Nephron progenitor cell (in vitro differentiated cells): Measurements from ENCODE around the gene HCRTR1.

Experiments
- DNase-seq: peaks from one replicate; pipeline ENCODE4 v3.0.0; 2021
- H3K27ac Mint-ChIP-seq: 2 replicates; pipeline ENCODE4 v1.8.0; 2021; ENCODE audit warnings: mild to moderate bottlenecking, moderate library complexity, mixed read lengths
- H3K27me3 Mint-ChIP-seq: 2 replicates; pipeline ENCODE4 v1.8.0; 2021; ENCODE audit warnings: mild to moderate bottlenecking, low read depth, mixed read lengths; ENCODE audit not compliant: poor library complexity
- H3K36me3 Mint-ChIP-seq: 2 replicates; pipeline ENCODE4 v1.8.0; 2021; ENCODE audit warnings: low read depth, mixed read lengths
- H3K4me1 Mint-ChIP-seq: 2 replicates; pipeline ENCODE4 v1.8.0; 2021; ENCODE audit warnings: mixed read lengths
- H3K4me3 Mint-ChIP-seq: 2 replicates; pipeline ENCODE4 v1.8.0; 2021; ENCODE audit warnings: mild to moderate bottlenecking, moderate library complexity, mixed read lengths
- H3K9me3 Mint-ChIP-seq: 2 replicates; pipeline ENCODE4 v1.8.0; 2021; ENCODE audit warnings: mild to moderate bottlenecking, moderate library complexity, mixed read lengths
- CTCF ChIP-seq: fragments of 200-600 bp; sonication (generic); IDR thresholded peaks from 2 replicates; pipeline ENCODE4 v1.5.0; 2021; ENCODE audit warnings: antibody characterized with exemption

HCRTR1 gene

GRCh38 chr1:31671147-31671546 is 53.7 kb downstream of the HCRTR1 start:
- no peak overlapping the region for H3K4me3 Mint-ChIP-seq

GRCh38 chr1:31671561-31672201 is 54.2 kb downstream of the HCRTR1 start:
- Mint-ChIP-seq H3K4me3 (no peak overlapping the region), H3K36me3 (no peaks in the 10 kb centered on the region), H3K9me3 (no peaks in the 10 kb centered on the region), H3K27ac (no peak overlapping the region), H3K4me1 (peaks cover 38% of the 10 kb centered on the region), H3K27me3 (peaks cover 13% of the 10 kb centered on the region)
- no peak for TF ChIP-seq CTCF
- no peak for DNase-seq

More at GRCh38 chr1:31671147-31671546, 53.7 kb downstream of the HCRTR1 start:
- DNase-seq = no peak
- Mint-ChIP-seq H3K27ac (no peak overlapping the region), H3K36me3 (no peaks in the 10 kb centered on the region), H3K9me3 (no peaks in the 10 kb centered on the region), H3K27me3 (peaks cover 13% of the 10 kb centered on the region), H3K4me1 (peaks cover 43% of the 10 kb centered on the region)
- no peak for TF ChIP-seq CTCF

GRCh38 chr1:31672986-31673385 is 55.5 kb downstream of the HCRTR1 start:
- Mint-ChIP-seq H3K27me3 (peaks cover 16% of the 10 kb centered on the region), H3K9me3 (no peaks in the 10 kb centered on the region), H3K27ac (no peak overlapping the region), H3K4me3 (no peak overlapping the region), H3K36me3 (no peaks in the 10 kb centered on the region), H3K4me1 (peaks cover 31% of the 10 kb centered on the region)
- no peak for TF ChIP-seq CTCF
- DNase-seq = no peak

- no peaks in the 10 kb centered on the region for H3K9me3 Mint-ChIP-seq
- H3K36me3 Mint-ChIP-seq = no peaks in the 10 kb centered on the region
- H3K27ac Mint-ChIP-seq = no peak overlapping the region
- DNase-seq = no peak
- H3K4me3 Mint-ChIP-seq = no peak overlapping the region
- no peak for TF ChIP-seq CTCF
- peaks cover 31% of the 10 kb centered on the region for H3K4me1 Mint-ChIP-seq
- peaks cover 16% of the 10 kb centered on the region for H3K27me3 Mint-ChIP-seq
Measured at GRCh38 chr1:31673433-31673832, 55.9 kb downstream of the HCRTR1 start.

- Mint-ChIP-seq H3K27ac (no peak overlapping the region), H3K4me3 (no peak overlapping the region), H3K4me1 (peaks cover 21% of the 10 kb centered on the region), H3K36me3 (no peaks in the 10 kb centered on the region), H3K27me3 (peaks cover 13% of the 10 kb centered on the region), H3K9me3 (no peaks in the 10 kb centered on the region)
- no peak for TF ChIP-seq CTCF
- no peak for DNase-seq
Measured at GRCh38 chr1:31674626-31675025, 57.1 kb downstream of the HCRTR1 start.

GRCh38 chr1:31675161-31675560 is 57.7 kb downstream of the HCRTR1 start:
- Mint-ChIP-seq H3K4me3 (no peak overlapping the region), H3K36me3 (no peaks in the 10 kb centered on the region), H3K27me3 (peaks cover 12% of the 10 kb centered on the region), H3K9me3 (no peaks in the 10 kb centered on the region), H3K4me1 (peaks cover 16% of the 10 kb centered on the region), H3K27ac (no peak overlapping the region)
- no peak for TF ChIP-seq CTCF
- no peak for DNase-seq
